ENCODE data around the gene SLAMF7.

The SLAMF7 gene

GRCh38 chr1:160747717-160748116 is 8.7 kb downstream of the SLAMF7 start:
- no peak for DNase-seq

DNA sequence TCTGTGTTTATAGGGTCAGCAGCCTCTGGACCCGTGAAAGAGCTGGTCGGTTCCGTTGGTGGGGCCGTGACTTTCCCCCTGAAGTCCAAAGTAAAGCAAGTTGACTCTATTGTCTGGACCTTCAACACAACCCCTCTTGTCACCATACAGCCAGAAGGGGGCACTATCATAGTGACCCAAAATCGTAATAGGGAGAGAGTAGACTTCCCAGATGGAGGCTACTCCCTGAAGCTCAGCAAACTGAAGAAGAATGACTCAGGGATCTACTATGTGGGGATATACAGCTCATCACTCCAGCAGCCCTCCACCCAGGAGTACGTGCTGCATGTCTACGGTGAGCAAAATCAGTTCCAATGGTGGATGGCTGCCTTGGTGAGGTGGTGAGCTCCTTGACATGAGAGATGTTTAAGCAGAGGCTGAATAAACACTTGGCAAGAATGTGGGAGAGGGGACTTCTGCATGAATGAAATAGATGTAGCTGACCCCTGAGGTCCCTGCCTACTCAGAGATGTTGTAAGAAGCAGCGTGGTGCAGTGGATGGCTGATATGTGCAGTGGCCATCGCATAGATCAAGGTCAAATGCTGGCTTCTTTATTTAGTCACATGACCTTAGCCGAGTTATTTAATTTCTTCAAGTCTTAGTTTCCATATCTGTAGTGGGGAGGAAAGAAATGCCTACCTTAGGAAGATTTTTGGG is 9.3 kb downstream of the SLAMF7 start:
- DNase-seq: peak; percentile 9

GRCh38 chr1:160748878-160749269 is 9.8 kb downstream of the SLAMF7 start:
- DNase-seq: no peak

- no peak for DNase-seq
Observed at GRCh38 chr1:160750608-160751007, 11.6 kb downstream of the SLAMF7 start.

DNA sequence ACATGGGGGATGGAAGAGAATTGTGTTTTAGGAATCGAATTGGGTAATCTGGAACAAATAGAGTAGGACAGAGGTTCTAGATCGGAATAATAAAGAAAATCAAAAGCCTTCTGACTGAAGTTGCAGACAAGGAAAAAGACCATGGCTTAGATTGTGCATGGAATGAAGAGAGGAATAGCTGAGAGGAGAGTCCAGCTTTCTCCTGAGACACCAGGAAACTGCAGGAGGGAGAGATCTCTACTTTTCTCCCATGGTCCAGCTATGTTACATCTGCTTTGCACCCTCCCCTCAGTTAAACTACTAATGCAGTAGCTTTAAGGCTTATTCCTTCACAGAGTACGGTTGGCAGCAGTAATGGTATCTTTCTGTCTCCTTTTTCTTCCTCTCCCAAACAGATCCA is 13.4 kb downstream of the SLAMF7 start:
- DNase-seq: no peak

GRCh38 chr1:160752924-160753323 is 13.9 kb downstream of the SLAMF7 start:
- no peak for DNase-seq

GRCh38 chr1:160753594-160753993 is 14.5 kb downstream of the SLAMF7 start:
- no peak for DNase-seq

DNA sequence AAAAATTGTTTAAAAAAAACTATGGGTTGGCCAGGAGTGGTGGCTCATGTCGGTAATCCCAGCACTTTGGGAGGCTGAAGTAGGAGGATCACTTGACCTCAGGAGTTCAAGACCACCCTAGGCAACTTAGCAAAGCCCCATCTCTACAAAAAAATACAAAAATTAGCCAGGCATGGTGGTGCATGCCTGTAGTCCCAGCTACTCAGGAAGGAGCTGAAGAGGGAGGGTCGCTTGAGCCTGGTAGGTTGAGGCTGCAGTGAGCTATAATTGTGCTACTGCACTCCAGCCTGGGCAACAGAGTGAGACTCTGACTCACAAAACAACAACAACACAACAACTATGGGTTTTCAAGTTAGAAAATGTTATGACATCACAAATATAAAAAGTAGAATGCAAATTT is 16.4 kb downstream of the SLAMF7 start:
- DNase-seq: no peak

DNA sequence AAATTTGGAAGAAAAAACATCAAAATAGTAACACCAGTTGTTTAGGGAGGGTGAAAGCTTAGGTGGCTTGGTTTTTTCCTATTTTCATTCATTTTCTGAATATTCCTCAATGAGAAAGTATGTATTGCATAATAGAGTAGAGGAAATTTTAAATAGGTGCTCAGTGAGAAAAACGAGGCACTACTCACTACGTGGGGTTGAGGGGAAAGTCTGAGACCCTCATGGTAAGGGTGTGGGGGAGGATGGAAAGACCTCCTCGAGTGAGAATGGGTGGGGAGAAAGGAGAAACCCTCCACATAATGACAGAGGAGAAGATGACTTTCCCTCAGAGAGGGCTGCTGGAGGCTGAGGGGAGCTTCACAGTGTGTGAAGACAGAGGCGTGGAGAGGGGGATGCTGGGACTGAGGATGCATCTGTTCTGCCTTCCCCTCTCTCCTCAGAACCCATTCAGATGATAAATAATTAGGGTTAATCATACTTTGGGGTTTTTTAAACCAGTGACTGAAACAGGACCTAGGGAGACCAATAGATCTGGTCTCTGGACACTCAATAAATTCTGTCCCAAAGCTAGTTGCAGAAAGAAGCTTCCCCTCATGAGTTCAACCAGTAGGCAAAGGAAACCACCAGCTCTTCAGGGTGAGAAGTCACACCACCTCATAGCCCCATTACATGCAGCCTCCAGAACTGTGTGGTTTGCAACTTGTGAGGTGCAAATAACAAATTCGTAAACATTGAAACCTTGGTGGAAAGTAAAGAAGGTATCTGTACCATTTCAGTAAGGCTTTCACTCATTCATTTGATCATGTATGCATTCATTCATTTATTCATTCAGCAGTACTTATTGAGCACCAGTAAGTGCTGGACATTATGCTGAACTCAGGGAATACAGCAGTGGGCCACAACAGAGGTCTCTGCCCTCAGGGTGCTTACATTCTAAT is 17.1 kb downstream of the SLAMF7 start:
- DNase-seq: no peak

DNA sequence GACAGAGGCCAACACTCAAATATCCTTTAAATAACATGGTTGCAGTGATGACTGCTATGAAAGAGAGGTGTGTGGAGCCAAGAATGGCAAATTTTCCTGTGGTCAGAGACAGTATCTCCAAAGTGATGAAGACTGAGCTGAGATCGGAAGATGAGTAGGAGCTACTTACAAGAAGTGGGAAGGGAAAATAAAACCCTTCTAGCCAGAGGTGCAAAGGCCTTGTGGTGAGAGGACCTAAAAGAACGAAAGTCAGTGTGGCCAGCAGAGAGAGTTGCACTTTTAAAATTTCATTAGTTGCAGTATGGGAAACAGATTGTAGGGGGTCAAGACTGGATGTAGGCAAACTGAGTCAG is 17.8 kb downstream of the SLAMF7 start:
- no peak for DNase-seq

DNA sequence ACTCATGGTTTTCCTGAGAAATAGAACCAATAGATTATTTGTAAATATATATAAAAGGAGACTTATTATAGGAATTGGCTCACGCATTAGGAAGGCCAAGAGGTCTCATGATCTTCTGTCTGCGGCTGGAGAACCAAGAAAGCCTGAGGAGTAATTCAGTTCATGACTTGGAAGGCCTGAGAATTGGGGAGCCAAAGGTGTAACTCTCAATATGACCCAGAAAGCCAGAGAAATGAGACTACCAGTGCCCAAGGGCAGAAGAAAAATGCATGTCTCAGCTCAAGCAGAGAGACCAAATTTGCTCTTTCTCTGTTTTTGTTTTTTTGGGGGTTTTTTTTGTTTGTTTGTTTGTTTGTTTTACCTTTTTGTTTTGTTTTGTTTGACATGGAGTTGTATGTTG is 19.5 kb downstream of the SLAMF7 start:
- DNase-seq: no peak

DNA sequence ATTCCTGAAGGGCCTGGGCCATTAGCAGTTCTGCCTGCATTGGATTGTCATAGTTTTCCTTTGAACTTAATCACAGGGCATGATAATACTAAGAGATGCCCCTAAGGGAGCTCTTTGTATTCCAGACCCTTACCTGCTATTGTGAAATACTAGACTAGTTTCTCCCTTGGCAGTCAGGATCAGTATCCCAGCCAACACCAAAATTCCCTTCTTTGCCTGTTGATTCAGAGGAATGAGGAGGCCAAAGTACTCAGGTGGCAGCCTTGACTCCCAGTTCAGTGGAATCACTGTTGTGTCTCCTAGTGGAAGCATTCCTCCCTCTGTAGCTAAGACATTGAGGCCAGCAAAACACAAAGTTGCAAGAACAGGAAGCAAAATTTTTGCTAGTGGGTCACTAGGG is 20.7 kb downstream of the SLAMF7 start:
- no peak for DNase-seq

- no peak for DNase-seq
Observed at GRCh38 chr1:160761046-160761445, 22.0 kb downstream of the SLAMF7 start.

DNA sequence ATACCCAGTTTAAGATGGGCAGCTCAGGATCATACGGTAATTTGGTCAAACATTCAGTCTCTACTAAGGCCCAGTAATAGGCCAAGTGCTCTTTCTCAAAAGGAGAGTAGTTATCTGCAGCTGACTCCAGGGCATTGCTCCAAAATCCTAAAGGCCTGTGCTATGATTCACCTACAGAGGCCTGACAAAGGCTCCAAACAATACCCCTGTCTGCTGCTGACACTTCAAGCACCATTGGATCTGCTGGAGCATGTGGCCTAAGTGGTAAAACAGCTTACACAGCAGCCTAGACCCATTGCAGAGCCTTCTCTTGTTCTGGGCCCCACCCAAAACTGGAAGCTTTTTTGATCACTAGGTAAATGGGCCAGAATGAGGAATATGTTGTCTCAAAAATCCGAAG is 22.8 kb downstream of the SLAMF7 start:
- DNase-seq: no peak

GRCh38 chr1:160763993-160764392 is 24.9 kb downstream of the SLAMF7 start:
- DNase-seq: no peak

GRCh38 chr1:160767395-160768294 is 28.6 kb downstream of the SLAMF7 start:
- DNase-seq: no peak

GRCh38 chr1:160768295-160768657 is 29.2 kb downstream of the SLAMF7 start:
- DNase-seq: no peak

DNA sequence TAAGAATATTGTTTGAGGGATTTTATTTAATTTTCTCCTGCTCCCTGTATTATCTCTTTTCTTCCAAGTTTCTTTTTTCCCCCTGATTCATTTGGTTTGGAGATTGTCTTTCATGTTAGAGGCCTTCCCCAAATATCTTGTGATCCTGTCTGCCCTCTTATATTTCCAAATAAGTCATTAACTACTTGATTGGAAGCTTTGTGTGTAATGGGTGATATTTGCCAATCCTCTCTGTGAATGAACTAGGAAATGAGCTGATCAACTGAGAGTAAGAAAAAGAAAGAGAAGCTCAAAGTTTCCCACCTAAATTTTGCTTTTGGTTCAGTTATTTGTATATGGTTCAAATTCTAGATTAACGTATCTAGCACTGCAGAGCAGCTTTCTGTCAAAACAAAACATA is 33.3 kb downstream of the SLAMF7 start:
- no peak for DNase-seq

DNA sequence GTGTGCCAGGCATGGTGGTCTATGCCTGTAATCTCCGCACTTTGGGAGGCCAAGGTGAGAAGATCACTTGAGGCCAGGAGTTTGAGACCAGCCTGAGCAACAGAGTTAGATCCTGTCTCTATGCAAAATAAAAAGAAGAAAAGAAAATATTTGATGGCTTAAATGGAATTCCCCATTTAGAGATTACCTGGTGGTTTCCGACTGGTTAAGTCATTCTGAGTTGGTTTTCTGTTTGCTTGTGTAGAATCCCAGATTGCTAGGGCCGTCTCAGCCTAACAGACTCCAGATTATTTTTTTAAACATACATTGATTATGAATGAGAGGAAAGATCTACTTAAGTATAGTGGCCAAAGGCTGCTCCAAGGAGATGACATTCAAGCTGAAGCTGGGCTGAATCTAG is 34.0 kb downstream of the SLAMF7 start:
- DNase-seq: no peak

DNA sequence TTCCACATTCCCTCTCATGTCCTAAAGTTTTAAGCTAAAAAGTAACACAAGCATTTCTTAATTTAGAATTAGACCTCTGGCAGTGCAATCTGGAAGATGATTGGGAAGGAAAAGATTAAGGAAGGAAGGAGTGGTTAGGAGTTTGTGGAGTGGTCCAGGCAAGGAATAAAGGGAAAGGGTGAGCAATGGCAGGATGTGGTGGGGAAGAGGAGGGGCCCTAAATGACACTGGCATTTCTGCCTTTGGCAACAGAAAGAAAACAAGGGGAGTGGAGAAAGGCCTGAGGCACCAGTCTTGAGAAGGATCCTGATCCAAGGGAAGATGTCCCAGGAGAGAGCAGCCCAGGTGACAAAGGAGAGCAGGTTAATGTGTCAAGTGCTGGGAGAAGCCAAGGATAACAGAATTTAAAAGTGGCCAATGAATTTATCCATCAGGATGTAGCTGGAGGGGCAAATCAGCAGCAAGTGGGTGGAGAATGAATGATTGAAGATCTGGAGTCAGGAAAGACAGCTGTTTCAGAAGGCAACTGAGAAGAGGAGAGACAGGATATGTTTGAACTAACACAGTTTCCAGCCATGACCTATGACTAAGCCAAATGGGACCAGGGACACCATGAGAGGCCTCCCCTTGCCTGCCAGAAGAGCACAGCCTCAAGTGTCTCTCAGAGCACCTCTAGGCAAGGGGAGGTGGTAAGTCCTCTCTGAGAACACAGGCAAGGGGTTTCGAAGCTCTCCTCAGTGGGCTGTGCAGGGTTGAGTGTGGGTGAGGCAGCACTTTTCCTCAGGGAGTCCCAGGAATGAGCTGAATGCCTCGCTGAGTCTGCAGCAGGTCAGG is 36.1 kb downstream of the SLAMF7 start:
- DNase-seq: no peak

DNA sequence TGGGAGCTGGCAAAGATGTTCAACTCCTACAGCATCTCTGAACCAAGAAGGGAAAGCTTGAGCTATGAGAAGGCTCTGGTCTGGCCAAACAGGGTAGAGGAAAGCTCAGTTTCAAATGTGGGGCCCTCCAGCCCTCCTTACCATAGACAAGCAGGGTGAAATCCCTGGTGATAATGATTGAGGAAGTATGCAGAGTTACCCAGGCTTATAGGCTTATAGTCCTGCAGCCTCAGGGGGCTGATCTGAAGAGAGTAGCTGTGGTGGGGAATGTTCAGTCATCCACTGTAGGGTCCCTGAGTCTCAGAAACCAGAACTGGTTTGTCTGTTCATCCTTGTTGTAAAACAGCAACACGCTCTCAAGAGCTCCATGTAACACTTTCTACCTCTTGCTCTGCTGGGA is 37.1 kb downstream of the SLAMF7 start:
- DNase-seq: no peak

DNA sequence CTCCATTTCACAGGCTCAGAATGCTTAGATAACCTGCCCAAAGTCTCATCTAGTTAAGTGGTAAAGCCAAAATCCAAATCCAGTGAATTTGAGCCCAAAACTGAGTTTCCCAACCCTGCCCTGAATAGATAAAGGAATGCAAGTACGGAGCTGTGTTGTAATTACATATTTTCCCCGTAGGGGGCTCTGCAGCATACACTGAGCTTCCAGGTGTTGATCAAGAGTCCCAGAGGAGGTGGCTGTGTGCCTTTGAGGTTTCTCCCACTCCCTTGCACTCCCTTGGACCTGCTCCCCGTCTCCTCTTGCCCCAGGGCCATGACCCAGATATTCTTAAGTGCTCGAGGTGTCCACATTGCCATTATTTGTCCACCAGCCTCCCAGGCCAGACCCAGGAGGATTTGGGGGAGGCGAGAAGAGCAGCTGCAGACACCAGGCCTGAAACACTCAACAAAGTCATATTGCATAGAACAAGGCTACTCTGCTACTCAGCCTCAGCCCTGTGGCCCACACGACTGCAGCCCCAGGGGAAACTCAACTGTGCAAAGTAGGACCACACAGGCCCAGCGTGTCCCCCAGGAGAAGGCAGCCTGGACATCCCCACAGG is 38.5 kb downstream of the SLAMF7 start:
- no peak for DNase-seq

Measured in fibroblast of skin of right quadriceps (primary cell).